Progenitor cell of endocrine pancreas (in vitro differentiated cells): ENCODE data around the gene ALG8. TPM values are rescaled to one million over a fixed set of nuclear protein-coding genes. Genes with fewer than 3 reads are reported as not detected.

ENCODE experiments used
- DNase-seq: peaks from one replicate; pipeline ENCODE4 v3.0.0; 2021; ENCODE audit warnings: low spot score; ENCODE audit not compliant: unreplicated experiment
- H3K27ac Mint-ChIP-seq: 2 replicates; pipeline ENCODE4 v1.8.0; 2021; ENCODE audit warnings: mild to moderate bottlenecking, moderate library complexity, mixed read lengths
- H3K27me3 Mint-ChIP-seq: 2 replicates; pipeline ENCODE4 v1.8.0; 2021; ENCODE audit warnings: mixed read lengths
- H3K36me3 Mint-ChIP-seq: 2 replicates; pipeline ENCODE4 v1.8.0; 2022; ENCODE audit warnings: mixed read lengths; ENCODE audit not compliant: insufficient read depth
- H3K4me1 Mint-ChIP-seq: 2 replicates; pipeline ENCODE4 v1.8.0; 2021; ENCODE audit warnings: low read depth, mixed read lengths
- H3K4me3 Mint-ChIP-seq: 2 replicates; pipeline ENCODE4 v1.8.0; 2021; ENCODE audit warnings: low read depth, mild to moderate bottlenecking, moderate library complexity, mixed read lengths
- H3K9me3 Mint-ChIP-seq: 2 replicates; pipeline ENCODE4 v1.8.0; 2021; ENCODE audit warnings: low read depth, mixed read lengths
- CTCF ChIP-seq: fragments of 200-600 bp; sonication (generic); IDR thresholded peaks from one replicate; pipeline ENCODE4 v1.5.0; 2021; ENCODE audit warnings: antibody characterized with exemption, mild to moderate bottlenecking; ENCODE audit not compliant: unreplicated experiment
- long read RNA-seq: library from polyadenylated mRNA; unstranded; transcript quantifications from one replicate; pipeline ENCODE4 v2.0.0, GENCODE V29; 2020
- total RNA-seq: library from RNA; stranded (reverse); gene quantifications from 2 replicates; pipeline ENCODE4 v1.2.1, GENCODE V29; 2021

The ALG8 gene
- 60.4 and 61.0 TPM in 2 replicates for total RNA-seq
- long read RNA-seq, transcript ALG8-201 (13 exons, 1,675 nt) = major isoform, 77 of 96 reads
- long read RNA-seq, partial matches to known transcripts = 1 of 96 reads
- long read RNA-seq, other reads (novel, unspliced or antisense) = 15 of 96 reads

- DNase-seq = peak; percentile 89
- H3K36me3 Mint-ChIP-seq = peaks cover 12% of the 10 kb centered on the region
- H3K9me3 Mint-ChIP-seq = peaks cover 1% of the 10 kb centered on the region
- H3K4me1 Mint-ChIP-seq = peaks cover 18% of the 10 kb centered on the region
- peak within 1 kb of the TSS; percentile 97 for H3K27ac Mint-ChIP-seq
- no peaks in the 10 kb centered on the region for H3K27me3 Mint-ChIP-seq
- peak within 1 kb of the TSS; percentile 97 for H3K4me3 Mint-ChIP-seq
- no peak for TF ChIP-seq CTCF
Observed at GRCh38 chr11:78139422-78140391, at the start of gene ALG8. TSS of gene ALG8 (minus strand) at chr11:78139626. CDS start at chr11:78139588, 38 bp downstream.

GRCh38 chr11:78188286-78189173 lies 49.1 kb upstream of the ALG8 start, which contains the start of the genes KCTD21 and USP35:
TSS of gene KCTD21 (minus strand) at chr11:78188626. CDS start at chr11:78174554, 14,072 bp downstream.
TSS of gene USP35 (plus strand) at chr11:78188919. CDS start at chr11:78196246, 7,327 bp downstream.
- DNase-seq = peak; percentile 89
- H3K4me1 Mint-ChIP-seq = peaks cover 30% of the 10 kb centered on the region
- no peak for TF ChIP-seq CTCF
- H3K27ac Mint-ChIP-seq = peak within 1 kb of the TSS; percentile 94
- no peaks in the 10 kb centered on the region for H3K27me3 Mint-ChIP-seq
- H3K36me3 Mint-ChIP-seq = no peaks in the 10 kb centered on the region
- H3K4me3 Mint-ChIP-seq = peak within 1 kb of the TSS; percentile 94
- H3K9me3 Mint-ChIP-seq = no peaks in the 10 kb centered on the region

- peak overlapping the region; percentile 94 for H3K4me3 Mint-ChIP-seq
- TF ChIP-seq CTCF = no peak
- H3K27ac Mint-ChIP-seq = peak overlapping the region; percentile 94
Observed at GRCh38 chr11:78187366-78188285, 48.2 kb upstream of the ALG8 start.

DNA sequence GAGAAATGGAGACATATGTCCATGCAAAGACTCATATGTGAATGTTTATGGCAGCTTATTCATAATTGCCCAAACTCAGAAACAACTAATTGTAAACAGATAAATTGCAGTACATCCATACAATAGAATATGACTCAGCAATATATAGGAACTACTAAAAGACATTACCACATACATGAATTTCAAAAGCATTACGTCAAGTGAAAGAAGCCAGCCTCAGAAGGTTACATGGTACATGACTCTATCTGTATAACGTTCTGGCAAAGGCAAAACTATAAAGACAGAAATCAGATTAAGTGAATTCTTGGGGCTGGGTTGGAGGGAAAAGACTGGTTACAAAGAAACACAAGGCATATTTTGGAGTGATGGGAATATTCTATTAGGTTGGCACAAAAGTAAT lies 41.8 kb upstream of the ALG8 start:
- no peaks in the 10 kb centered on the region for H3K27me3 Mint-ChIP-seq
- H3K4me1 Mint-ChIP-seq = peaks cover 10% of the 10 kb centered on the region
- no peak for TF ChIP-seq CTCF
- no peak for DNase-seq
- H3K36me3 Mint-ChIP-seq = peaks cover 2% of the 10 kb centered on the region
- H3K9me3 Mint-ChIP-seq = no peaks in the 10 kb centered on the region
- no peak overlapping the region for H3K4me3 Mint-ChIP-seq
- no peak overlapping the region for H3K27ac Mint-ChIP-seq

More at GRCh38 chr11:78187366-78188285, 48.2 kb upstream of the ALG8 start:
- H3K4me1 Mint-ChIP-seq = peaks cover 28% of the 10 kb centered on the region
- no peaks in the 10 kb centered on the region for H3K9me3 Mint-ChIP-seq
- H3K36me3 Mint-ChIP-seq = no peaks in the 10 kb centered on the region
- H3K27me3 Mint-ChIP-seq = no peaks in the 10 kb centered on the region
- no peak for DNase-seq
